T follicular helper cell (primary cell): Measurements from ENCODE around the gene CSMD2.

ENCODE experiments used
- DNase-seq: peaks from one replicate; pipeline ENCODE4 v3.0.0-alpha.2; 2020; ENCODE audit warnings: low read depth

The CSMD2 gene

DNA sequence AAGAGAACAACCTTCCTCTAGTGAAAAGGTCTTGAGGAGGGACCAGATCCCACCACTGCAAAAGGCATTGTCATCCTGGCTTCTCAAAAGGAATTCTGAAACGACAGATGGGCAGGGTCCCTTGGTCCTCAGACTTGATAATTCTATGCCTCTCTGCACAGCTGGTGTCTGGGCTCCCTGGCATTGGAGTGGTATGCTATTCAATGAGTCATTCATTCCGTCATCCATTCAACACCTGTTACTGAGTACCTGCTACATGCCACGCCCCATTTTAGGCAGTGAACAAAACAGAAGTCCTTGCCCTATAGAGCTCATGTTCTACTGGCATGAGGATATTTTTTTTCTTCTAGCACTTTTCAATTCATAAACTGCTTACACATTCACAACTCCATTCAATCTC is 347.0 kb downstream of the CSMD2 start:
- DNase-seq = no peak

DNA sequence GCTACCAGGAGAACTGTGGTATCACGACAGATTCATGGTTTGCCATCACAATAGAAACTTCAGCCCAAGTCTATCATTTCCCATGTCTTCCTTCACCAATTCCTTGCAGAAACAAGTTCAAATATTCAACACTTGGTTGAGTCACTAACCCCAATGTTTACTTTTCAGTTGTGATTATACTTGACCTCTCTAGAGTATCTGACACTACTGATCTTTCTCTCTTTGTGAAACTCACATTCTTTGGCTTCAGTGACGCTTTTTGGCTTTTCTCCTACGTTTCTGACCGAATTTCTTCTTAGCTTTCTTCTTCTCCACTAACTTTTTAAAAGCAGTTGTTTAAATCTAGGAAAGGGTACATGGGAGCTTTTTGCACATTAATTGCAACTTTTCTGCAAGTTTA is 350.0 kb downstream of the CSMD2 start:
- no peak for DNase-seq

DNA sequence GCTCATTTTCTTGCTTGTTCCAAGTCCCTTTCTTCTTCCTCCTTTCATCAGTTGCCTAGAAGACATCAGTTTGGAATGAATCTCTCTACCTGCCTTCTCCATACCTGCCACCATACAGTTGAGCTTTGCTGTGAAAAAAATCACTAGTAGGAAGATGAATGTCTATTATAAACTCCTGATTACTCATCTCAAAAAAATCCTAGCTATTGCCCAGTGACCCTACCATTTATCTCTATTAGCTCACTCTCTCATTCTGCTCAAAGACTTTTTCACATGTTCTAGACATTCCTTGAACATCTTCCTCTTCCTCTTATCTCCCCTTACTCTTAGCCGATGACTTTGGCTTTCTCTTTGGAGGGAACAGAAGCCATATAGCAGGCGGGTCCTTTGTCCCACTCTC is 350.9 kb downstream of the CSMD2 start:
- DNase-seq = no peak

DNA sequence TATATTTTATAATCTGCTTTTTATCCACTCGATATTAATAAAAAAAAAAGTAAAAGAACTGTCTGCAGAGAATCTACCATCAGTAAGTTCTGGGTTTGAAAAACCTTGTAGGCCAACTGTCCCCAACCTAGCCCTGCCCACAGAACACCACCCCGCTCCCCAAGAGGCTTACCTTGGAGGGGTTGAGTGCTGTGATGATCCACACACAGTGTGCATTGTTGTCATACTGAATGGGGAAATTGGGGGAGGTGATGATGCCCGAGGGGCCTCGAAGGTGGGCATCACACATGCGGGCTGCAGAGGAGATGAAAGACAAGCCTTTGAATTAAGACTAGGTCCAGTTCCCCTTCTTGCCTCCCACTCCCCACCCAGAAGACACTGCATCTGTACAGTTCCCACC is 354.5 kb downstream of the CSMD2 start:
- DNase-seq = no peak

DNA sequence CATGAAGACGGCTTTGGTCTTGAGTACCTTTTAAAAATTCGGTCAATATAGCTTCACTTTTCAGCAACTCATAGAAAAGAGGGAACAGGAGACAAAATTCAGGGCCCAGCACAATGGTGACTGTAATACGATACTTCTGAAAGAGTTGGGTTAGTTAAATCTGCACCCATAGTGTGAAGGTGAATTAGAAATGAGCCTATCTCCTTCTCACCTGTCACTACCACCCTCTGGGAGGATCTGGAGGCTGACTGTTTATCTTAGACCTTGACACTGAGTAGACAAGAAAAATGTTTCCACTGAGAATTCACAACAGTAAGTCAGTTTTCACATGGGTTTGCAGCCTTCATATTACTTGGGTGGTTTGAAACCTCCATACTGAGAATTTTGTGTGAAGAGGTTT is 359.0 kb downstream of the CSMD2 start:
- DNase-seq = no peak

DNA sequence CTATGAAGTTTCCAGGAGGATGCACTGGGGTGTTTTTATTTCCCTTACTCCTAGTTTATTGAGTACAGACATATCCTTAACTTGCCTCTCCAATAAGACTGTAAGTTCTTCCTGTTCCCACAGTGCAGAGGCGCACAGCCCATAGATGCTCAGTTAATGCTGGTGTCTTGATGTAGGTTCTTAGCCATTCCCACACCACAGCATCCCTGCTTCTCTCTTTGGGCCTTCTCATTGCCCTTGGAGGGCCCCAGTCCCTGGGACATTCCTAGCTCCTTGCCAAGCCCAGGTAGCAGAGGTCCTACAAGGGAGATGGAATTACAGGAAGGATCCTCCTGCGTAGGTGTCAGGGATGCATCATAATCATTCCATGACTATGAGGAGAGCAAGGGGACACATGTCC is 362.8 kb downstream of the CSMD2 start:
- no peak for DNase-seq

DNA sequence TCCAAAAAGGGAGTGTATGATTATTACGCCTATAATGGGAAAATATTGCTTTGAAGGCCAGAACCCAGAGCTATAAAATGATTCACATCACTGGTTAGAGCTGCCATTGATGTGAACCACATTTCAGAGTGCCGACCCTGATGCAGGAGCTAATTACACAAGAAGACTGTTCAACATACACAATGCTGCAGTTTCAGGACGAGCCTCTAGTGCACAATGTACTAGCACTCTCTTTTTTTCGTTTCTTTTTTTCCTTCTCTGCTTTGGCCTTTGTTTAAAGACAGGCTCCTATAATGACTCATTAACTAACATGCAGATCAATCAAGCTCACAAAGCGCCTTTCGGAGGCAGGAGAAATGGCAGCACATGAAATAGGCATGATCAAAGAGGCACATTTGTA is 367.2 kb downstream of the CSMD2 start:
- no peak for DNase-seq

DNA sequence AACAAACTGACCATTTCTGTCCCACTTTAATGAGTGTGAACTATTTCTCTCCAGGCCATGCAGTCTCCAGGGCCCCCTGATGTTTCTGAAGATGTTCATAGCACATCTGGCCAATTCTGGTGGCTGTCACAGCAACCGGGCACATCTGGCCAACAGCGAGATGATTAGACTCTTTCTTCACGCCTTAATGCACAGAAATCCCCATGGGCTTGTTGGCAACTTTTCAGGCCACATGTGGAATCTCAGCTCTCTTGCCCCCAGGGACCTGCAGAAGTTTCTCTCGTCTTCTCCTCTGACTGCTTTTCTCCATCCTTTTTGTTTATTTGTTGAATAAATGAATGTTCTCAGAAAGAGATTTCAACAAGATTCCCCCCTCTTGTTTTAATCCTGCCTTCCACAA is 372.4 kb downstream of the CSMD2 start:
- no peak for DNase-seq

DNA sequence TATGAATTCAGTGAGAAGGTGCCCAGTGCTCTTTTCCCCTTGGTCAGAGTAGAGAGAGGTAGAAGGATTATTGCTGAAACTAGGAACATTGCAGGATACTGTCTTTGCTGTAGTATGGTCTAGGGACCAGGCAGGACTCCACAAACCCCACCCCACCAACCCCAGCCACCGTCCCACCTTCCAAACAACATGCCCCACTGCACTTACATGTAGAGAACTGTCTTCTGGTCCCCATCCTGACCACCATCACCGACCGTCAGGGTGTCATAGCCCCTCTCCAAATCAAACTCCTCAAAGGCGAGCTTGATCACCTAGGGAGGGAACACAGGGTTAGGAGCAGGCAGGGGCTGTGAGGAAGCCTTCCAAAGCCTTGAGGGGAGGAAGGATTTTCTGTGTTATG is 372.8 kb downstream of the CSMD2 start:
- no peak for DNase-seq

DNA sequence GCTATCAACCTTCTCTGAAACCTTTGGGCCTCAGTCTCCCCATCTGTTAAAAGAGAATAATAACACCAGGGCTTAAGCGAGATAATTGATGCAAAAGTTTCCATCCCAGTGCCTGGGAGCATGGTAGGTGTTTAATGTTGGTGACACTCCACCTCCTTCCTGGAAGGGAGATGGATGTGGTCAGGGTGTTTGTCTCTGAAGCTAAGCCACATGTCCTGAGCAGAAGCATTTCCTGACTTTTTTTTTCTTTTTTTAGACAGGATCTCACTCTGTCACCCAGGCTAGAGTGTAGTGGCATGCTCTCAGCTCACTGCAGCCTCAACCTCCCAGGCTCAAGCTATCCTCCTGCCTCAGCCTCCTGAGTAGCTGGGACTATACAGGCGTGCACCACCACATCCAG is 373.8 kb downstream of the CSMD2 start:
- DNase-seq = no peak

DNA sequence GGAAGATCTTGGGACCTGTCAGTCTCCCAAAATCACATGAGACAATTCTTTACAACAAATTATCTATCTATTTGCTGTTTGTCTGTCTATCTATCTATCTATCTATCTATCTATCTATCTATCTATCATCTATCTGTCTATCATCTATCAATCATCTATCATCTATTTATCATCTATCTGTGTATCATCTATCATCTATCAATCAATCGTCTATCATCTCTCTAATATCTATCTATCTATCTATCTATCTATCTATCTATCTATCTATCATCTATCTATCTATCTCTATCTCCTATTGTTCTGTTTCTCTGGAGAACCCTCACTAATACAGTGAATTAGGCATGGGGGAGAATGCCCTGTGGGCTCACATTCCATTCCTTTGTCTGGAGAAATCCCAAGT is 374.5 kb downstream of the CSMD2 start:
- DNase-seq = no peak

DNA sequence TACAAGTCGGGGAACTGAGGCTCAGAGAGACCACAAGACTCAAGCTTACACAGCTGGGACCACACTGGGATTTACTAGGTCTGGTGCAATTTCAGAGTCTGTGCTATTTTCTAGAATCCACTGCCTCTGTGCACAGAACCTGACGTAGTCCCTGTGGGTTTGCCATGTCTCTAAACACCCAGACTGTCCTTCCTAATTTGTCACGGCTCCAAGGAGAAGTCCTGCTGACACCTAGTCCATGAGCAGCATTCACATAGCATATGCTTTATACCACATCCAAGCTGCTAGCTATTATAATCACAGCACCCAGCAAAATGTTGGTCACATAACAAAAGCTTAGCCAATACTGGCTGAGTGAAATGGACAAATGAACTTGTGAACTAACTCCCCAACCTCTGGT is 380.2 kb downstream of the CSMD2 start:
- DNase-seq = no peak

DNA sequence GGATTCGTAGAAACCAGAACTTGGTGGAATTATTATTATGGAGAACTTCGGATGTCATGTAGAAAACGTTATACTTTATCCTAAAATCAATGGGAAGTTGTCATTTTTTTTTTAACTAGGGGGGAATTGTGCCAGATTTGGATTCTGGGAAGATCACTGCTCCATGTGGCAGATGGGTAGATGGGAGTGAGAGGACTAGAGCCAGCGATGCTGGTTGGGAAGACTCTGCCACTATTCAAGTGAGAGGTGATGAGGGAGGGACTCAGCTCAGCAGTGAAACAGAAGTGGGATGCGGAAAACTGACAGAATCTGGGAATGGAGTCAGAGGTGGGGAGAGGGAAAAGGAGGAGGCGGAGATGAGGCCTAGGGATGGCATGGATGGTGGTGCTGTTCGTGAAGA is 382.3 kb downstream of the CSMD2 start:
- DNase-seq = no peak

DNA sequence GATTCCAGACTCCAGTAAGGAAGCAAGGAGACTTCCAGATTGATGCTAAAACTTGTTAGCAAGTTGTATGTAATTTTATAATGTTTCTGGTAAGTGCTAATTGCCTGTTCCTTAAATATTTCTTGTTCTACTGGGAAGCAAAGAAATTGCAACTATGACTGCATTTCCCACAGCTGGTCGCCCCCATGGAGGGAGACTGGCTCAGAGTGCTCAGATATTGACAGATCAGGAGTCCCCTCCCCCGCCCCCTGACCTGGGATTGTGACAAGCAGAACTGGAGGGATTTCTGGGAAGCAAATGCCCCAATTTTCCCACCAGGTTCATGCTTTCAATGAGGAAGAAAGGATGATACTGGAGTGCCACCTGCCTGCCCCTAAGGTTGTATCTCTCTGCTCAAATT is 383.4 kb downstream of the CSMD2 start:
- no peak for DNase-seq

DNA sequence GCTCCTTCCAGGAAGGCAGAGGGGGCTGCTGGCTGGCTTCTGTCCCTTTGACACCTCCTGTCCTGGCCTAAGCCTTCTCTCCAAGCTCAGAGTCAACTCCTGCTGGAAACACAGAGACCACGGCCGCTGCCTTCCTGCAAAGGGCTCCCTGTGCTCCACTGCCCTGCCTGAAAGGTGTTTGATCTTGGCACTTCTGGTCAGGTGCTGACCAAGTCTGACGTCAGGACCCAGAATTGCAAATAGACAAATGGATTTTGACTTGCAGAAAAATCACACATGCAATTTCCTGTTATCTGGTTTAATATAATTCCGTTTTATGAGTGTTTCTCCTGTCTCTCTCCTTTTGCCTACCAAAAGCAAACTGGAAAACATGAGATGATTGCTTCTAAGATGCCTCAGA is 387.7 kb downstream of the CSMD2 start:
- DNase-seq = no peak

DNA sequence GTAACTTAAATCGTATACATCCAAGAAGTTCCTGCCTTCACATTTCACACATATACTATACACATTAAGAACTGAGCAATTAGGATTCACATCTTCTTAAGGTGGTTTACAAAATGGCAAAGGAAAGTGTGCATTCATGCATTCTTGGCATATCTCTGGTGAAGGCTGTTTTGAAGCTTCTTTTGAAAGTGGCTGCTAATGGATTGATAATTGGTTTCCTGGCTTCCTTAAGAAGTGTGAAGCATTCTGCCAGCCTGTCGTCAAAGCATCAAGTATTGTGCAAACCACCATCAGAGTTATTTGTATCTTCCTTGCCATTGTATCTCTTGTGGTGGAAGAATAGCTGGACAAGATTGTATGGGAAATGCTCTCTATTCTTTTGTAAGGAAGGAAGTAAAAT is 396.2 kb downstream of the CSMD2 start:
- no peak for DNase-seq

DNA sequence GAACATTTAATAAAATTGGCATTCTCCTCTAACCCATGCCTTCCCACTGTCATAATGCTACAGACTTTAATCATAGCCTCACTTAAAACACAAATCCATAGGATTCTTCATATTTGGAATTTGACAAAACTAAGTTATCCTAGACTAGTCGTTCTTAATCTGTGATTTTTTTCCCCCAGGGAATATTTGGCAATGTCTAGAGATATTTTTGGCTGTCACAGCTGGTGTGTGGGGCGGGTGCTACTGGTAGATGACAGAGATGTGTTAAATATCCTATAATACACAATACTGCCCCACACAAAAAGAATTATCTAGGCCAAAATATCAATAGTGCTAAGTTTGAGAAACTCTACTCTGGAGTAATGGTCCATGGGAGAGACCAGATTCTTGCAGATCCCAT is 396.9 kb downstream of the CSMD2 start:
- DNase-seq = no peak

DNA sequence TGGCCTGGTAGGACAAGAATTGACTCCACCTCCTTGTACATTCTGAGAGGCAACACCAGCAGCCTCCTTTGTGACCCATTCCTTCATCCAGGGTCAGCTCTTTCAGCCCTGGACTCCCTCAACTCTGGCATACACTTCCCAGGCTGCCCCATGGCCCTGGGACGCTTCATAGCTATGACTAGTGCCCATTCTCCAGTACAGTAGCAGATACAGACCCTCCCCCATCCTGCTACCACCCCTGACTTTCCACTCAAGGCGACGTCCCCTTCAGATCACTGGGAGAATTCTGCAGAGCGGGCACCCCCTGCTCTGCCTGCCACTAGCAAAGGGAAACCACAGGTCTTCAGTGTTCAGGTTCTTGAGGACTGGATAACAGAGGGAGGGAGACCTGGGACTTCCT is 400.9 kb downstream of the CSMD2 start:
- DNase-seq = no peak

DNA sequence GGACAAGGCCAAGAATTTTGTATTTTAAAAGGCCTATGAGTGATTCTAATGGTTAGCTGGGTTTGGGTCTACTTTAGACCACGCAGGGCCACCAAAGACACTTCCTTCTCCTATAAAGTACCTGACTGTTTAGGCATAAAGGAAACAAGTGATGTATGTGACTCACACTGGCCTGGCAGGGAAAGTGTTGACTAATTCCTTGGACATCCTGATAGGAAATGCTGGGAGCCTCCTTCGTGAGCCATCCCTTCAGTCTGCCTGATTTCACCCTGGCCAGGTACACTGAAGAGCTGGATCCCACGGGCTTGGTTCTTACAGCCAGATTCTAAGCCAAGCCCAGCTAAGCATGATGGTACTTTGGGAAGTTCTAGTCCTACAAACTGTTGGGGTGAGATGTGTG is 401.6 kb downstream of the CSMD2 start:
- DNase-seq = no peak

DNA sequence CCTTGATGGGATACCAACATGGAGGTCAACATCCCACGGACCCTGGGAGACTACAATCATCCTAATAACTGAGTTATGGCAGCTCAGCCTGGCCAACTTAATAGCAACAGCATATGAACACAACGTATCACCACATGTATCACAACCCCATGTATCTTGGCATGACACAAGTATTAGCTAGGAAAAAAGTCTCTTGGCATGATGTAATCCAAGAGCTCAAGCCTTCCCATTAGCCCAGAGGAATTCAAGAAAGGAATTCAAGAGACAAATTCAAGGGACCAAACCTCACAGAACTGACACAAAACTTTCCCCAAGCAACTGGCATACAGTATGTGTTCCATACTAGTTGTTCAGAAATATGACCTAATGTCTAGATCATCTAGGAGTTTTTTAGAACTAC is 402.1 kb downstream of the CSMD2 start:
- no peak for DNase-seq

DNA sequence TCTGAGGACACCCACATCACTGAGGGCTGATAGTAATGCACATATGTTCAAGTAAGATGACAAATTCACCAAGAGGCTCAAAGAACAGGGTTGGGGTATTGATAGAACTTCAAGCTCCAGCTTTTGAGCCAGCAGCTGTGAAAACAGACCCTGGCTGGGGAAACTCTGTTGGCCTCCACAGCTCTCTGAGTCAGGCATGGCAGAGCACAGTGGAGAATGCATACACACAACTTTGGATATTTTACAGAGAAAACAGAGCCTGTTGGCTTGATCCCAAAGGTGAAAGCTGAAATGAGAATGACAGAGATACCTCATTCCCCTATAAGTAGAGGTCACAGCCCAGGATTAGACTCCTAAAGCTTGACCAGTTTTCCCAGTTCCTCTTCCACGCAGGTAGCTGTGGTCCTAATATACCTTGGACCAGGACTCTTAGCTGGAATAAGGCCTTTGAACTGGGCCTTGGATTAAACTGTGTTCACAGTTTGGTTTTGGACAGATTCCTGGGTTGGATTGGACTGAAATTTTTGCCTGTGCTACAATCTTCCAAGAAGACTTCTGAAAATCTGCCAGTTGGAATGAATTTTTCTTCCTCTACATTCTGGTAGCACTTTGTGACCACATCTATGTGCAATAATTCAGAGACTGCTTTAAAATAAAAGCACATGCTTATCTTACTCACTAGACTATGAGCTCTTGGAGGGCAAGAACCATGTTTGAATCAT is 402.8 kb downstream of the CSMD2 start:
- DNase-seq = no peak

DNA sequence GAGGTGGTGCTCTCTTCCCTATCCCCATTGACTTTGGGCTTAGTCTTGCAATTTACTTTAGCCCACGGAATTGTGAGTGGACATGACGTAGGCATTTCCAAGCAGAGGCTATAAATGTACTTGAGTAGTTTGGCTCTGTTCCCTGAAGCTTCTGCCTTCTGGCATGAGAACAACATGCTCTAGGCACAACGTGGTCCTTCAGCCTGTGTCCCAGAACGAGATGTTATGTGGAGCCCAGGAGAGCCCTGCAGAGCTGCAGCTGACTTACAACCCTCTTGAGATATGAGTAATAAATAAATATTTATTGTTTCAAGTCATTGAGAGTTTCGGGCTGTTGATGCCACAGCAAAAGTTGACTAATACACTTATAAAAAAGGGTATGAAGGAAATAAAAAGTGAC is 406.3 kb downstream of the CSMD2 start:
- no peak for DNase-seq

DNA sequence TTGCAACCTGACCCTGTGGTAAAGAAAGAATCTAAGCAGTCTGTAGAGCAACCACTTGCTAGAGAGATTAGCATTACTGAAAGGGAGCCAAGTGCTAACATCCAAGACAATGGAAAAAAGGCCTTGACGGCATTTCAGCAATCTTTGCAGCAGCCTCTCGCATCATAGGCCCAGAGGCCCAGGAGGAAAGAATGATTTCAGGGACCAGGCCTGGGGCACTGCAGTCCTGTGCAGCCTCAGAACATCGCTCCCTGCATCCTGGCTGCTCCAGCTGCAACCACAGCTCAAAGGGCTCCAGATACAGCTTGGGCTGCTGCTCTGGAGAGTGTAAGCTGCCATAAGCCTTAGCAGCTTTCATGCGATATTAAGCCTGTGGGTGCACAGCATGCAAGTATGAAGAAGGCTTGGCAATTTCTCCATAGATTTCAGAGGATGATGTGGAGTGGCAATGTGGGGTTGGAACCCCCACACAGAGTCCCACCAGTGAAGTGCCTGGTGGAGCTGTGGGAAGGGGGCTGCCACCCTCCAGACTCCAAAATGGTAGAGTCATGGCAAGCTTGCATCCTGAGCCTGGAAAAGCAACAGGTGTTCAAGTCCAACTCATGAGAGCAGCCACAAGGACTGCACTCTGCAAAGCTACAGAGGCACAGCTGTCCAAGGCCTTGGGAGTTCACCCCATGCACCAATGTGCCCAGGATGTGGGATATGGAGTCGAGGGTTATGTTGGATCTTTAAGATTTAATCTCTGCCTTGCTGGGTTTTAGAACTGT is 411.8 kb downstream of the CSMD2 start:
- DNase-seq = no peak

DNA sequence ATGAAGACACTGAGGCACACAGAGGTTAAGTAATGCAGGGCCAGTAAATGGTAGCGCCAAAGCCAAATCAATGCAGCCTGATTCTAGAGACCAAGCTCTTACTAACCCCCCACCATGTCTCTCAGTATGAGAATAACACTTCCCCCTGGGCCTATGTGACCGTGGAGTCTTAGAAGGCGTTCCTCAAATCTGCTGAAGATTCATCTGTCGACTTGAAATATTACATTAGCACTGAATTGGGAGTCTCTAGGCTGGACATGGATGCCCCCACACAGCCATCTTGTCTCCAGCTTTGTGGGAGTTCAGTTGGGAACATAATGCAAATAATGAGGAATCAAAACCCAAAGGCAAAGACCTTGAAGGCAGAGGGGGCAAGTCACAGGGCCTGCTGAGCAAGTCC is 419.1 kb downstream of the CSMD2 start:
- DNase-seq = no peak
